Pulmonary artery endothelial cell (primary cell): ENCODE data around the gene ROPN1L. TPM values are rescaled to one million over a fixed set of nuclear protein-coding genes. Genes with fewer than 3 reads are reported as not detected.
"Not testable (repeated sequence)": the region's sequence is repeated elsewhere in the genome, so short reads cannot be mapped to it uniquely, and the experiment has no call there.

ENCODE experiments used
- DNase-seq: peaks from one replicate; pipeline ENCODE4 v3.0.0-alpha.2; 2011; ENCODE audit warnings: low read depth, low spot score
- total RNA-seq: library from RNA; depleted of rRNA; stranded (reverse); fragments of >200 nt; gene quantifications from 2 replicates; pipeline ENCODE4 v1.2.3, GENCODE V29; 2014

The ROPN1L gene
- total RNA-seq, 1 donor from 2014 or later = 0.59 TPM

GRCh38 chr5:10478436-10478835 lies 36.8 kb downstream of the ROPN1L start:
- no peak for DNase-seq

- no peak for DNase-seq
Measured at GRCh38 chr5:10479154-10479721, 37.6 kb downstream of the ROPN1L start.

GRCh38 chr5:10480237-10480985 lies 38.7 kb downstream of the ROPN1L start:
- DNase-seq = no peak

GRCh38 chr5:10481241-10481935 lies 39.7 kb downstream of the ROPN1L start:
- DNase-seq = no peak

GRCh38 chr5:10482791-10483530 lies 41.3 kb downstream of the ROPN1L start:
- no peak for DNase-seq

- DNase-seq = no peak
Measured at GRCh38 chr5:10484774-10485141, 43.1 kb downstream of the ROPN1L start.

GRCh38 chr5:10485142-10485795 lies 43.6 kb downstream of the ROPN1L start:
- peak; percentile 90 for DNase-seq

- DNase-seq = no peak
Measured at GRCh38 chr5:10485897-10486296, 44.2 kb downstream of the ROPN1L start.

GRCh38 chr5:10486511-10487344 lies 45.0 kb downstream of the ROPN1L start:
- DNase-seq = no peak

- DNase-seq = no peak
Measured at GRCh38 chr5:10488144-10488543, 46.5 kb downstream of the ROPN1L start.

GRCh38 chr5:10489810-10490426 lies 48.2 kb downstream of the ROPN1L start:
- DNase-seq = no peak

GRCh38 chr5:10490927-10491672 lies 49.4 kb downstream of the ROPN1L start:
- no peak for DNase-seq

- DNase-seq = no peak
Measured at GRCh38 chr5:10491673-10492026, 50.0 kb downstream of the ROPN1L start.

- DNase-seq = no peak
Measured at GRCh38 chr5:10493884-10494283, 52.2 kb downstream of the ROPN1L start.

- not testable (repeated sequence) for DNase-seq
Measured at GRCh38 chr5:10494497-10494896, 52.8 kb downstream of the ROPN1L start.

GRCh38 chr5:10497554-10497953 lies 55.9 kb downstream of the ROPN1L start:
- no peak for DNase-seq

GRCh38 chr5:10498350-10498749 lies 56.7 kb downstream of the ROPN1L start:
- DNase-seq = no peak

GRCh38 chr5:10499066-10499465 lies 57.4 kb downstream of the ROPN1L start:
- no peak for DNase-seq

- no peak for DNase-seq
Measured at GRCh38 chr5:10499776-10500175, 58.1 kb downstream of the ROPN1L start.
